GM21576 (cell line): ENCODE measurements around the gene DYNC2LI1.

Experiments used
- ATAC-seq: cut with Tn5 transposase; IDR thresholded peaks from one replicate; pipeline ENCODE4 v1.9.1; 2021; ENCODE audit warnings: mild to moderate bottlenecking, moderate library complexity; ENCODE audit not compliant: unreplicated experiment

DYNC2LI1 gene

GRCh38 chr2:43812006-43812405, 38.2 kb downstream of the DYNC2LI1 start:
- ATAC-seq: no peak

- ATAC-seq: no peak
These were observed 39.1 kb downstream of the DYNC2LI1 start for GRCh38 chr2:43812947-43813346.

DNA sequence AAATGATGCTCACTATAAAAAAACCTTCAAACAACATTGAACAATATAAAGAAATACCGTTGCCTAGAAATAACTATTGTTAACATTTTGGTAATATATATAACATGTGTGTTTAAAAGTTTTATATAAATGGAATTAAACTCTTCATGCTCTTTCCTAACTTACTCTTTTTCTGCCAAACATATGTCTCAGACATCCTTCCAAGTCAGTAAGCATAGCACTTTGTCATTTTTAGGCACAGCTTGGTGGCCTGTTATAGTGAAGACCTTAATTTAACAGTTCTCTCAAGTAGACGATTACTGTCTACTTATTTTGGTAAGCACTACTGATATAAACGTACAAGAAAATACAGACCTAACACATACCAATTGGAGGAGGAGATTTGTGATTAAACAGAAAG, 40.9 kb downstream of the DYNC2LI1 start:
- ATAC-seq: no peak

DNA sequence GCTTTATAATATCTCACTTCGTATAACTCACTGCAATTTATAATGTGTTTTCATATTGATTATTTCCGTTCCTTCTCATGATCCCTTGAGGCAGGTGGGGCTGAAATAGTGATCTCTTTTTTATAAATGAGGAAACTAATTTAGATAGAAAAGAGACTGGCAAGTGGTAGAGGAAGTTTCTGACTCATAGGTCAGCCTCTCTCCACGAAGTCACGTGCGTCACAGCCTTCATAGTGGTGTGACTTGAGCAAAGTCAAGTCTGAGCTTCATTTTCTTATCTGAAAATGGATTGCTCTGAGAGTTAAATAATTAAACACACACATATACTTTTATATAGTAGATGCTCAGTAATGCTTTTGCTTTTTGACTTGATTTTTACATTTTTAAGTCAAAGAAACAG, 44.9 kb downstream of the DYNC2LI1 start:
- ATAC-seq: no peak

- no peak for ATAC-seq
These were observed 45.8 kb downstream of the DYNC2LI1 start for GRCh38 chr2:43819491-43820163.

- ATAC-seq: no peak
These were observed 49.0 kb downstream of the DYNC2LI1 start for GRCh38 chr2:43822839-43823238.

DNA sequence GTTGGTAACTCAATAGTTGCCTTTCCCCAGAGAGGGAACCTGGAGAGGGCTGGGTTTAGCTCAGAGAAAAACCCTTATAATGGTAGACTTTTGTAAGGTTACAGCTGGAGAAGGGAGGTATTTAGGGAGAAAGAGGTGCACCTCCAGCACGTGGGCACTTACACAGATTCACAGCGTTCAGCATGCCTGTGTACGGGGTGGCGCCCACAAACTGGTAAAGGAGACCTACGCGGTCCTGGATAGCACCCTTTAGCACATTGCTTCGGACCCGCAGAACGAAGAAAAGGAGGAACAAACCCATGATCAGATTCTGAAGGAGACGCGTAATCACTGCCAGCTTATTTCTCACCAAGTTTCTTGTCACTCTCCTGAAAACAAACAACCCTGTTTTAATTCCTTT, 49.9 kb downstream of the DYNC2LI1 start:
- ATAC-seq: no peak

DNA sequence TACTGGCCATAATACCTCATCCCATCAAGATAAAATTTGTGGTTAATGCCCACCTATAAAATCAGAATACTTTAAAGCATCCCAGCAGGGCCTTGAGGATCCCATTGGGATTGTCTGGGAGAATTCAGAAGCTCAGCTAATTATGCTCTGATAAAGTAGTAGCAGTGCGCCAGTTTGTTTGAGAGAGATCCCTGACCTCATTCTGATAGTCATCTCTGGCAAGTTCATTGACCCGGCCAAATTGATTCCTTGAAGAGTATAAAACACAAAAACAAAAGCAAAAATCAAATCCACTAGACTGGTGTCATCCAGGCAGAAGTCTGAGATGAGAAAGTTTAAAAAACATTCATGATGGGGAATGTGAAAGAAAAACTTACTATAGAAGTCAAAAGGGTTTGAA, 50.7 kb downstream of the DYNC2LI1 start:
- no peak for ATAC-seq

GRCh38 chr2:43824951-43825493, 51.2 kb downstream of the DYNC2LI1 start:
- ATAC-seq: no peak

GRCh38 chr2:43825841-43826240, 52.0 kb downstream of the DYNC2LI1 start:
- ATAC-seq: no peak

DNA sequence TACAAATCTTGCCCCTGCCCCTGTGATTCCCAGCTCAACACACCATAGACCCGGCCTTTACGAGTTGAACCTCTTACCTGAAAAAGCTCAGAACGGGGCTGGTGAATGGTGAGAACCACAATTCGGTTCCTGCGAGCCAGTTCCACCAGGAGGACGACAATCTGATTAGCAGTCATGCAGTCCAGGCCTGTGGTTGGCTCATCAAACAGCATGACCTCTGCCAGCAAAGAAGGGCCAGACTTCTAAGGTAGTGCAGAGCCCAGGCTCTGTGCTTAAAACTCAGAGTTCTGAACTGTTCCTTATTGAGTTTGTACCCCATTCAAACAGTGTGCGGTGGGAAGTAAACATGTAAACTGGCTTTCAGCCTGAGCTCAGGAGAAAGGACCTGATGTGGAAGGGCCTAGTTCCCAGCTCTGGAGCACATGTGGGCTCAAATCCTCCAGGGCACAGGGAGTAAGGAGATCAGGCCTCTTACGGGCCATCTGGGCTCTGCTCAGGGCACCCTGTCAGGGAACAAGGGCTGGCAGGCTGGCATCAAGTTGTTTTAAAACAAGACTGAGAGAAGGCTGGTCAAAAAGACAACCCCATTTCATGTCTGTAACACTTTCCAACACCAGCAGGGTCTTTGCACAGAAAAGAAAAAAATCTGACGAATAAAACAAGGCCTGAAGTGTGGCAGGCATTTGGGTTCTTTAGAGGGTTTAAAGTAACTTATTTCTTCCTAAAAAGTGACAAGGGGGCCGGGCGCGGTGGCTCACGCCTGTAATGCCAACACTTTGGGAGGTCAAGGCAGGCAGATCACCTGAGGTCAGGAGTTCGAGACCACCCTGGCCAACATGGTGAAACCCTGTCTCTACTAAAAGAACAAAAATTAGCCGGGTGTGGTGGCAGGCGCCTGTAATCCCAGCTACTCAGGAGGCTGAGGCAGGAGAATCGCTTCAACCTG, 52.7 kb downstream of the DYNC2LI1 start:
- ATAC-seq: no peak

DNA sequence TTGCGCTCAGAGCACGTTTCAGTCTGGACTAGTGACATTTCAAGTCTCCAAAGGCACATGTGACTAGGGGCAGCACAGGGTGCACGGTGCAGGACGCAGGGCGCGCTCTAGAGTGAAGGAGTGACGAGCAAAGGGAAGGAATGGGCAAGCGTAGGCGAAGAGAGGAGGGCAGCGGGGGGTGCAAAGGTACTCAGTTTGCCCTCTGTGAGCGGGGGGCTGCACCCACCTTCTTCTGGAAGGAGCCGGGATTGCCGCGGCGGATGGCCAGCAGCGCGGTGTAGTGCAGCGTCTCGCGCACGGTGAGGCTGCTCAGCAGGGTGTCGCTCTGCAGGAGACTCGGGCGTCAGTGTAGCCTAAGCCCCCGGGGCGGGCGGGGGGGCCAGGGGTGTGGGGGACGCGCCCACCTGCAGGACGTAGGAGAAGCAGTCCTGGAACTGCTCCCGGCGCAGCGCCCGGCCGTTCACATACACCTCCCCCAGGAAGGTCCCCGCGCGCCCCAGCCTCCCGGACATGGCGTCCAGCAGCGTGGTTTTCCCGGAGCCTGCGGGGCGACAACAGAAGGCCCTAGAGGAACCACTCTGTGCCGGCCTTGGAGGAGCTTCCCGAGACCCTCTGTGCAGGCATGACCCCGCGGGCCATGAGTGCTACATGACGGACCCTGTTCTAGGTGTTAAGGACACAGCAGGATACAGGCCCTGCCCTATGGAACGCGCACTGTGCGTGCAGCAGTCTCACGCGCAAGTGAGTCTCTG, 57.9 kb downstream of the DYNC2LI1 start:
- ATAC-seq: no peak

DNA sequence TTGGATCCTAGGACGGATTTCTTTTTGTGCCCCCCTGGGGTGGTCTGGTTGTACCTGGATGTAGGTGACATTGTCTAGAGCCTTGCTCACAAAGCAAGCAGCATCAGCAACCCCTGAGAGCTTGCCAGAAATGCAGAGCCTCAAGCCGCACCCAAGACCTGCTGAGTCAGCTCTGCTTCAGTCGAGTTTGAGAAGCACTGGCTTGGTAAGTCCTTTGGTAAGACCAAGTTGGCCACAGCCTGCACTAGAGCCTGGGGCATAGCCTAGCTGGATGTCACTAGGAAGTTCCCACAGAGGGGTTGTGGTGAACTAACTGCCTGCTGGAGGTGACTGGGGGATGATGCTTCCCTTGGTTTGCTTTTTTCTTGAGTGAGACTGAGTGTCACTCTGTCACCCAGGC, 58.6 kb downstream of the DYNC2LI1 start:
- ATAC-seq: no peak

DNA sequence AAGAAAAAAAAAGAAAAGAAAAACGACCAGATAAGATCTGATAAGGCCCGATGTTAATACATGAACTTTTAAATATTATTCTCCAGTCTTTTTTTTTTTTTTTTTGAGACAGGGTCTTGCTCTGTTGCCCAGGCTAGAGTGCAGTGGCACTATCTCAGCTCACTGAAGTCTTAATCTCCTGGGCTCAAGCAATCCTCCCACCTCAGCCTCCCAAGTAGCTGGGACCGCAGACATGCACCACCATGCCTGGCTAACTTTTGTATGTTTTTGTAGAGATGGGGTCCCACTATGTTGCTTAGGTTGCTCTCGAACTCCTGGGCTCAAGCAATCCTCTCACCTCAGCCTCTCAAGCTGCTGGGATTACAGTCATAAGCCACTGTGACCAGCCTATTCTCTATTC, 63.2 kb downstream of the DYNC2LI1 start:
- no peak for ATAC-seq

DNA sequence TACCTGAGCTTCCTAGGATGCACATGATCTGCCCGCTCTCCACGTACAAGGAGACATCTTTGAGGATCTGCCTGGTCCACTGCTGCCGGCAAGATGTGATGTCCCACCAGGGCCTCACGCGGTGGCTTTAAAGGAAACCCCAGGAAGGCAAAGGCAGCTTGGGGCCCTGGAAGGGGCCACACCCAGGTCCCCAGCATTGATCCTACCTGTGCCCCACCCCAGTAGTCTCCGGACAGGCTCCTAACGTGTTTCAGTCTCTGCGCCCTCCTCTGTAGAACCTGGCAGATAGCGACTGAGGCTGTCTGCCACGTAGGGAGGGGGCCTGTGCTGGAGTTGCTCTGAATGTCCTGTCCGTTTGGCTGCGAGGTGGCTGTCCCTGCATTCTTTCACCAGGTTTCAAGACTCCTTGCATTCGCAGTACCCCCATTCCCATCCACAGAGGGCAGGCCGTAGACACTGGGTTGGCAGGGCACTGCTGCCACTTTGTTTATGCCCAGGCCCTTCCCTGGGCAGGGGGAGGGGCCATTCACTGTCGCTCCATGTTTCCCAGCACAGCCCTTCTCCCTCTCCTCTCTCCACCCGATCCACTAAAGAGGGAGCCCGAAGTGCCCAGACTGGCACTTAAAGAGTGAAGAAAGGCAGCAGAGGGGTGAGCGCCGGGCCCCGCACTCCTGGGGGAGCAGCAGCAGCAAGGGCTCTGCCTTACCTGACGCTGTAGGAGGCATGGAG, 64.2 kb downstream of the DYNC2LI1 start:
- no peak for ATAC-seq

DNA sequence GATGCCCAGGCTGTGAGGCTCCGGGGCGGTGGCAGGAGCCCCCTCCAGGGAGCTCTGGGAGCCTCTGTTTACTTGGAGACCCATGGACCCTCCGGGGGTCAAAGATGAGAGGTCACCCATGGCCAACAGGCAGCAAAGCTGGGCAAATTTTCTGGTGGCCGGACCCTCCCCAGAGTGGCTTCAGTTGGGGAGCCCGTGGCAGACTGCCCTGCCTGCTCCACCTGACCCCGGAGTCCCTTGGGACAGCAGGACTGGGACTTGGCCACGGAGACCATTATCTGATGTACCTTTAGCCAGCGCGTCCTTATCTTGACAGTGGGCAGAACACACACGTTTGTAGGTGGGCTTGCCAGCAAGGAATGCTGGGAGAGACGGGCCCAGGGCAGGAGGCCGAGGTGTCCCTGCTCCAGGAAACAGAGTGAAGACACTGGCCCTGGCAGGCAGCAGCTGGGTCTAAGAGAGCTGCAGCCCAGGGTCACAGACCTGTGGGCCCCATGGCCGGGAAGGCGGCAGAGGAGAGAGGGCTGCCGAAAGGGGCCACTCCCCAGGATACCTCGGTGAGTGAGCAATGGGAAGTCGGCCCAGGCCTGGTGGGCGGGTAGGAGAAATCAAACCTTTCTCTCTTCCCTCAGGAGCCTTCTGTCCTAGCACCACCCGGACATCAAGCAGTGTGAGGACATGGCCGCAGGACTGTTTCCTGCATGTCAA, 64.9 kb downstream of the DYNC2LI1 start, which contains the start of the genes ABCG5 and ABCG8:
Gene ABCG5 (minus strand): TSS at position 280 of the 708 bp plus-strand sequence. CDS start 160 bp downstream, at position 120.
Gene ABCG8 (plus strand): TSS at position 412 of the 708 bp plus-strand sequence. CDS start 83 bp downstream, at position 495.
- no peak for ATAC-seq

DNA sequence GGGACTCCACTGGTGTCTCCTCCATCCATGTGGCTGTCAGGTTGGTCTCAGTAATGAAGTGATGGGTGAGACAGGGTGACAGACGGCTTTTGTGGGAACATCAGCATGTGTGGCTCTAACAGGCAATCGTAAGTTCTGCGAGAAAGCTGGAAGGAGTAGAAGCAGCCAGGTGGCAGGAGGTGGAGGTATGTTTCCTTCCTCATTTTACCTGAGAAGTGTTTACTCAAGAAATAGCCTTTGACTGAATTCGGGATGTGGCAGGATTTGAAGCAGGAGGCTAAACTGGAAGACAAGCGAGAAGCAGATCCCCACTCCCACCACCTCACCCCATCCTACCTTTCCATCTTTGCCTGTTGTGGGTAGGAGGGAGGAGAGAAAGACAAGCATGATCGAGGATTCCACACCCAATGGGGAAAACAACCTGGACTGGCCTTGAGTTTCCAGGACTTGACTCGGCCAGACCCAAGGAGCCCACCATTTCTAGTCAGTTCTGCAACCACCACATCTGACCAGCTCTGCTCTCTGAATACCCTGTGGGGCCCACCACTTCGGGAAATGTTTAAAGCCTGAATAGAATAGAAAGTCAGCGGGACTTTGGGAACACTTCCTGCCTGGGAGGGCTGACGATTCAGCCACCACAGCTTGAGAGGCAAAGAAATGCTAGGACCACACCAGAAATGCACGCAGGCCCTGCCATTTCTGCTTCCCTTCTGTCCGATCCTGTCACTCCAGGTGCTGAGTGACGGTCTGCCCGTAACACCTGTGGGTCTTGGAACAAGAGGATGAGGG, 66.1 kb downstream of the DYNC2LI1 start:
- no peak for ATAC-seq

- no peak for ATAC-seq
These were observed 67.1 kb downstream of the DYNC2LI1 start for GRCh38 chr2:43840965-43841364.
